GM19324 (cell line): ENCODE measurements around the gene FAM227A.
"Not testable (repeated sequence)": the region's sequence is repeated elsewhere in the genome, so short reads cannot be mapped to it uniquely, and the experiment has no call there.

ENCODE experiments used
- ATAC-seq: cut with Tn5 transposase; IDR thresholded peaks from one replicate; pipeline ENCODE4 v1.9.1; 2021; ENCODE audit warnings: mild to moderate bottlenecking, moderate library complexity; ENCODE audit not compliant: unreplicated experiment, low FRiP score

FAM227A gene

DNA sequence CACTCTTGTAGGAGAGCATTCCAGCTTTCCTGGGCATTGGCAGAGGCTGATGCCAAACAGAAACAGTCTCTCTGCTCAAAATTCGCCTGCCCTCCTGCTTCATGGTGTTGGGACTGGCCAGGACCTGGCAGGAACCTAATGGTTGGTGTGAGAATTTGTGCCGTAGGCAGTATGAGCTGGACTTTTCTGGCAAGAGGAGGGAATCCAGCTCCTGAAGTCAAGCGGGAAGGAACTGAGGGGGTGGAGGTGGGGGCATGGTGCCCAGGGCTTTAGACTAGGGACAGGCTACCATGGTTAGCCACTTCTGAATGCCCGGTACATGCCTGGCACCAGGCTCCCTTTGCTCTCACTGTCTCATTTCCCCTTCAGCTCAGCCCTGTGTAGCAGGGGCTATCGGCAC is 18.7 kb upstream of the FAM227A start:
- ATAC-seq, result no peak

GRCh38 chr22:38657045-38657909 is 1.1 kb upstream of the FAM227A start:
- no peak for ATAC-seq

- ATAC-seq, result no peak
Observed at GRCh38 chr22:38655519-38656255, 505 bp downstream of the FAM227A start.

DNA sequence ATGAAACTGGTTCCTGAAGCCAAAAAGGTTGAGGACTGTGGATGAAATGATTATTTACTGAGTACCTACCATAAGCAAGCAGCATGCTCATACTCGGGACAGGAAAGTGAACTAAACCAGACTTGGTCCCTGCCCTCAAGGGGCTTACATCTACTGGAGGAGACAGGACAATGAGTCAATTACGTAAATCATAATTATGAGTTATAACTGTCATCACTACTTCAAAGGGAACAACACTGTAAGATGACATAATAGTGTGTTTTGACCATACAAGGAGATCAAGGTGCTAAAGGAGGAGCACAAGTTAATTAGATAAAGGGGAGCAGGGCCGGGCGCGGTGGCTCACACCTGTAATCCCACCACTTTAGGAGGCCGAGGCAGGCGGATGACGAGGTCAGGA is 2.5 kb downstream of the FAM227A start:
- no peak for ATAC-seq

- no peak for ATAC-seq
Observed at GRCh38 chr22:38652859-38653258, 3.3 kb downstream of the FAM227A start.

DNA sequence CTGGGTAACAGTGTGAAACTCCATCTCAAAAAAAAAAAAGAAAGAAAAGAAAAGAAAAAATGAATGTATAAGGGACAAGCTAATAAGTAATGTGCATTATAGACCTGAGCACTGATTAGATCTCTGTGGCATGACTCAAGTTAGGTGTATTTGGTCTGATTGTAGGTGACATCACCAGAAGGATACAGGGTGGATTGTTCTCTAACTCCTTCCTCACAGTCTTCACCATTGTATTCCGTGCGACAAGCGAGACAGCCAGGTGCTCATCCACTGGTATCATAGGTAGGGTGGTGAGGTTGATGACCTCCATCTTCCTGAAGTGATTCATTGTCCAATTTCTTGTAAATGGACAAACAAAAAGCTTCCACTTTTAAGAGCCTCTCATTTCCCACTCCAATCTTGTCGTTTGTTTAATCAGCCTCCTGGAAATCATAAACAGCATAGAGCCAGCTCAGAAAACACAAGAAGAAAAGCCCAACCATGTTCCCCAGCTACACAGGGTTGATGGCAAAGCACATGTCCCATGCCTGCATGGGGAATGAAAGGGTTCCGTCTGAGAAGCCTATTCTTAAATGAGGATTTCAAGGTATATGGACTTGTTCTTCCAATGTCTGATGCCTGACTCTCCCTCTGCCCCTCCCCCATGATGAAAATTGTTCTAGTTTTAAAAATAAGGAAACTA is 6.2 kb downstream of the FAM227A start:
- no peak for ATAC-seq

- no peak for ATAC-seq
Observed at GRCh38 chr22:38645430-38645829, 10.8 kb downstream of the FAM227A start.

- not testable (repeated sequence) for ATAC-seq
Observed at GRCh38 chr22:38644245-38644644, 11.9 kb downstream of the FAM227A start.

- no peak for ATAC-seq
Observed at GRCh38 chr22:38641476-38642040, 14.6 kb downstream of the FAM227A start.

DNA sequence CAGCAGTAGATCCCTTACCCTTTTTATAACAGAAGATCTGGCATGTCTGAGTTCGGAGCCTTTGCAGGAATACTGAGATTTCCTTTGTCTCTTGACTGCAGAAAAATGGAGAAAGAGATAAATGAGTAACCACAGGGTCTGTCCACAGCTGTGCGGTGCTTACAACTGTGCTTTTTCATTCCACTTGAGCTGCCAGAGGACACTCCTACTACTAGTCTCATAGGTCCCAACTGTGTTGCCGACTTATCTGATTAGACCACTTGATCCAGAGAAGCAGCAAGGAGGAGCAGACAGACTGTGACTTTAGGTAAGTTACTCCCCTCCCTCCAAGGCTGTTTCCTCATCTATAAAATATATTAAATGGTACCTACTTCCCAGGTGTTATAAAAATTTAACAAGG is 17.5 kb downstream of the FAM227A start:
- ATAC-seq, result no peak

DNA sequence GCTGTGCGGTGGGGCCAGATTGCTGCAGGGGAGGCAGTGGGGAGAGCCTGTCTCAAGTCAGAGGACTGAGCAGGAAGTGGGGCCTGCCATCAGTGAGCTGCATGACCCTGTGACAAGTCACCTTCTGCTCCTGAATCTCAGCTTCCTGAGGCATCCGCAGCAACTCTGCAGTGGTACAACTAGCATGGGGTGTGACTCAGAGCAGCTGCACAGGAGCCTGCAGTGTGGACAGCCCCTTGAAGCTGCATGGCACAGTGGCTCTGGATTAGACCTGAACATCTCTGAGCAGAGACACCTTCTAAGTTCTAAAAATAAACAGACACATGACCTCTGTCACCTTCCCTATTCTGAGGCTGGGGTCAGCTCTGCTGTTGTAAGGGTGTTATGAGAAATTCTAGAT is 18.0 kb downstream of the FAM227A start:
- ATAC-seq, result no peak

- ATAC-seq, result no peak
Observed at GRCh38 chr22:38632528-38632927, 23.7 kb downstream of the FAM227A start.

- no peak for ATAC-seq
Observed at GRCh38 chr22:38631724-38632123, 24.5 kb downstream of the FAM227A start.

GRCh38 chr22:38629108-38629507 is 27.1 kb downstream of the FAM227A start:
- ATAC-seq, result no peak

- no peak for ATAC-seq
Observed at GRCh38 chr22:38628444-38628843, 27.7 kb downstream of the FAM227A start.

GRCh38 chr22:38623351-38623750 is 32.8 kb downstream of the FAM227A start:
- ATAC-seq, result no peak

DNA sequence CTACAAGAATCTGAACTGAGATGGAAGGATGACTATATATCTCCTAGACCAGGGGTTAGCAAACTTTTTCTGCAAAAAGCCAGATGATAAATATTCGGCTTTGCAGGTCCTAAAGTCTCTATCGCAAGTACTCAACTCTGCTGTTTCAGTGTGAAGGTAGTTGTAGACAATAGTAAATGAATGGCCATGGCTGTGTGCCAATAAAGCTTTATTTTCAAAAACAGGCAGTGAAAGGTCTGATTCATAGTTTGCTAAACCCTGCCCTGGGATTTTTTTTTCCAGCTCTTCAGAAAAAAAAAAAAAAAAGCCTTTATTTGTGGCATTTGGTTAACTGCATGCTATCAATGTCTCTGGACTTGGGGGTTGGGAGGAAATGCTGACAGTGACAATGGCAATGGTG is 37.5 kb downstream of the FAM227A start:
- ATAC-seq, result no peak

- ATAC-seq, result no peak
Observed at GRCh38 chr22:38618258-38618657, 37.9 kb downstream of the FAM227A start.

- not testable (repeated sequence) for ATAC-seq
Observed at GRCh38 chr22:38615064-38615405, 41.2 kb downstream of the FAM227A start.

- no peak for ATAC-seq
Observed at GRCh38 chr22:38614332-38615063, 41.7 kb downstream of the FAM227A start.
